Measurements from ENCODE around the gene FJX1.

- no peak for TF ChIP-seq CTCF (IDR thresholded peaks at IDR 0.05)
- TF ChIP-seq EP300 (IDR thresholded peaks at IDR 0.05) = no peak
- TF ChIP-seq POLR2A (IDR thresholded peaks at IDR 0.05) = no peak
These were observed 15.3 kb upstream of the FJX1 start for GRCh38 chr11:35602979-35603378.

Data from gastroesophageal sphincter (tissue), 3 donors.